GM19452 (cell line): Measurements from ENCODE around the gene MYO15A.
A peak's percentile ranks its signal among the peaks of the same experiment; 100 is the strongest.

Source experiments
- ATAC-seq: cut with Tn5 transposase; IDR thresholded peaks from one replicate; pipeline ENCODE4 v1.9.1; 2021; ENCODE audit not compliant: unreplicated experiment

The MYO15A gene

GRCh38 chr17:18156171-18156975 is 47.8 kb downstream of the MYO15A start:
- no peak for ATAC-seq

- ATAC-seq: no peak
Measured at GRCh38 chr17:18156976-18157280, 48.4 kb downstream of the MYO15A start.

GRCh38 chr17:18157354-18157985 is 48.9 kb downstream of the MYO15A start:
- no peak for ATAC-seq

GRCh38 chr17:18158022-18158600 is 49.6 kb downstream of the MYO15A start:
- ATAC-seq: peak; percentile 47

- no peak for ATAC-seq
Measured at GRCh38 chr17:18159551-18160120, 51.1 kb downstream of the MYO15A start.

- no peak for ATAC-seq
Measured at GRCh38 chr17:18160128-18160856, 51.7 kb downstream of the MYO15A start.

GRCh38 chr17:18161207-18162145 is 52.9 kb downstream of the MYO15A start:
- peak; percentile 59 for ATAC-seq

GRCh38 chr17:18163547-18163946 is 55.0 kb downstream of the MYO15A start:
- ATAC-seq: no peak

- no peak for ATAC-seq
Measured at GRCh38 chr17:18166894-18167293, 58.3 kb downstream of the MYO15A start.

- ATAC-seq: no peak
Measured at GRCh38 chr17:18167421-18167820, 58.9 kb downstream of the MYO15A start.

GRCh38 chr17:18172531-18173278 is 64.1 kb downstream of the MYO15A start:
- no peak for ATAC-seq

- ATAC-seq: no peak
Measured at GRCh38 chr17:18173740-18174139, 65.2 kb downstream of the MYO15A start.

- no peak for ATAC-seq
Measured at GRCh38 chr17:18176176-18176575, 67.6 kb downstream of the MYO15A start.

GRCh38 chr17:18177133-18177532 is 68.6 kb downstream of the MYO15A start:
- ATAC-seq: no peak

- ATAC-seq: no peak
Measured at GRCh38 chr17:18177722-18178121, 69.2 kb downstream of the MYO15A start.

- ATAC-seq: no peak
Measured at GRCh38 chr17:18179196-18179595, 70.6 kb downstream of the MYO15A start.

- no peak for ATAC-seq
Measured at GRCh38 chr17:18179804-18180203, 71.2 kb downstream of the MYO15A start.

- ATAC-seq: no peak
Measured at GRCh38 chr17:18181358-18181757, 72.8 kb downstream of the MYO15A start.

- no peak for ATAC-seq
Measured at GRCh38 chr17:18182110-18182977, 73.8 kb downstream of the MYO15A start.
